HT-29 (cell line): Measurements from ENCODE around the gene SPATA31C1. TPM values are rescaled to one million over a fixed set of nuclear protein-coding genes. Genes with fewer than 3 reads are reported as not detected.
"Not testable (repeated sequence)": the region's sequence is repeated elsewhere in the genome, so short reads cannot be mapped to it uniquely, and the experiment has no call there.

ENCODE experiments used
- DNase-seq: peaks from one replicate; pipeline ENCODE4 v3.0.0-alpha.2; 2015; ENCODE audit warnings: low spot score
- total RNA-seq: library from RNA; depleted of rRNA; stranded (reverse); fragments of >200 nt; shearing (Covaris generic); gene quantifications from 2 replicates; pipeline ENCODE4 v1.2.3, GENCODE V29; 2014; rRNA removed

SPATA31C1 gene
- total RNA-seq, result not detected in 2 replicates

- not testable (repeated sequence) for DNase-seq
Observed at GRCh38 chr9:87917662-87918061, at the start of gene SPATA31C1. SPATA31C1 (plus strand) TSS chr9:87917962.

GRCh38 chr9:87868175-87868574 is 49.6 kb upstream of the SPATA31C1 start:
- no peak for DNase-seq

- DNase-seq, result no peak
Observed at GRCh38 chr9:87868635-87869034, 49.1 kb upstream of the SPATA31C1 start.

- DNase-seq, result no peak
Observed at GRCh38 chr9:87869082-87869481, 48.7 kb upstream of the SPATA31C1 start.

- no peak for DNase-seq
Observed at GRCh38 chr9:87871425-87872078, 46.2 kb upstream of the SPATA31C1 start.

GRCh38 chr9:87872079-87872624 is 45.6 kb upstream of the SPATA31C1 start:
- DNase-seq, result no peak

- no peak for DNase-seq
Observed at GRCh38 chr9:87873607-87874303, 44.0 kb upstream of the SPATA31C1 start.

GRCh38 chr9:87874304-87874623 is 43.5 kb upstream of the SPATA31C1 start:
- peak; percentile 11 for DNase-seq

GRCh38 chr9:87875060-87875459 is 42.7 kb upstream of the SPATA31C1 start:
- DNase-seq, result no peak

GRCh38 chr9:87875831-87876545 is 41.8 kb upstream of the SPATA31C1 start:
- no peak for DNase-seq

- DNase-seq, result no peak
Observed at GRCh38 chr9:87876708-87877107, 41.1 kb upstream of the SPATA31C1 start.

- DNase-seq, result no peak
Observed at GRCh38 chr9:87878989-87879511, 38.7 kb upstream of the SPATA31C1 start.

- DNase-seq, result no peak
Observed at GRCh38 chr9:87880116-87880515, 37.6 kb upstream of the SPATA31C1 start.

GRCh38 chr9:87880683-87881082 is 37.1 kb upstream of the SPATA31C1 start:
- no peak for DNase-seq

GRCh38 chr9:87882627-87883026 is 35.1 kb upstream of the SPATA31C1 start, which contains the start of gene SPATA31E1:
SPATA31E1 (plus strand) TSS chr9:87882877; CDS start chr9:87882892, 15 bp downstream.
- DNase-seq, result no peak

- DNase-seq, result no peak
Observed at GRCh38 chr9:87883274-87883673, 34.5 kb upstream of the SPATA31C1 start.

- peak; percentile 10 for DNase-seq
Observed at GRCh38 chr9:87883990-87884389, 33.8 kb upstream of the SPATA31C1 start.

GRCh38 chr9:87884578-87885459 is 32.9 kb upstream of the SPATA31C1 start:
- no peak for DNase-seq

- DNase-seq, result no peak
Observed at GRCh38 chr9:87885484-87886189, 32.1 kb upstream of the SPATA31C1 start.

- peak; percentile 15 for DNase-seq
Observed at GRCh38 chr9:87886210-87886932, 31.4 kb upstream of the SPATA31C1 start.
